GM12878 (cell line): Measurements from ENCODE around the gene GLB1L2. TPM values are rescaled to one million over a fixed set of nuclear protein-coding genes. Genes with fewer than 3 reads are reported as not detected.

Experiments
- ATAC-seq: fragments of 200-7000 bp; cut with Tn5 transposase; 3 replicates; pipeline ENCODE4 v1.9.1; 2020; ENCODE audit warnings: mild to moderate bottlenecking, moderate library complexity
- BruUV-seq: library from RNA; stranded (reverse); fragments of 400-500 nt; replicated peaks from 2 replicates; lab custom pipeline; 2021; lab: Mats Ljungman, UMichigan
- CTCF ChIA-PET: fragments of 300-600 bp; sonication (Branson Sonifier 250); formaldehyde crosslinking; extraction: SDS; loops from one replicate; lab custom pipeline; 2021; ENCODE audit warnings: inconsistent platforms; lab: Yijun Ruan, JAX
- POLR2A ChIA-PET: fragments of 350-600 bp; formaldehyde crosslinking; extraction: SDS; loops from one replicate; lab custom pipeline; 2021; ENCODE audit warnings: inconsistent platforms; lab: Charles Lee
- RAD21 ChIA-PET: fragments of 300-600 bp; sonication (Branson Sonifier 250); formaldehyde crosslinking; loops from one replicate; lab custom pipeline; 2023; ENCODE audit warnings: antibody characterized with exemption; ENCODE audit not compliant: unreplicated experiment; lab: Charles Lee
- SMC1A ChIA-PET: fragments of 300-600 bp; sonication (Branson Sonifier 250); formaldehyde crosslinking; loops from one replicate; lab custom pipeline; 2023; ENCODE audit not compliant: unreplicated experiment, uncharacterized antibody; lab: Charles Lee
- DNase-seq: peaks from one replicate; pipeline ENCODE4 v3.0.0-alpha.2; 2011; ENCODE audit warnings: low read depth, low spot score
- FAIRE-seq: peaks from 3 replicates; lab custom pipeline; 2011; peaks lifted over from hg19 to GRCh38; lab: Jason Lieb, UNC
- H2AFZ ChIP-seq: 2 replicates; pipeline ENCODE4 v1.6.0; 2011; ENCODE audit warnings: low read depth, low read length, control low read depth; ENCODE audit not compliant: control insufficient read depth
- H3K27ac ChIP-seq: 2 replicates; pipeline ENCODE4 v1.5.1; 2011; ENCODE audit warnings: control low read depth; ENCODE audit not compliant: control insufficient read depth, insufficient read depth
- H3K27me3 ChIP-seq, 2 experiments: replicated peaks in 1 of 2; 2 replicates each; pipeline versions ENCODE4 v1.6.0 to v1.6.1; 2011; ENCODE audit warnings: low read length in 1 of 2; ENCODE audit not compliant: control insufficient read depth in 2 of 2, insufficient read depth in 2 of 2
- H3K36me3 ChIP-seq, 2 experiments: 2 replicates each; pipeline ENCODE4 v1.5.1; 2011; ENCODE audit warnings: low read length in 1 of 2; ENCODE audit not compliant: control insufficient read depth in 2 of 2, insufficient read depth in 2 of 2
- H3K4me1 ChIP-seq: 2 replicates; pipeline ENCODE4 v1.6.1; 2011; ENCODE audit warnings: mild to moderate bottlenecking, low read length, moderate library complexity, mixed read lengths; ENCODE audit not compliant: control insufficient read depth, insufficient read depth
- H3K4me2 ChIP-seq: 2 replicates; pipeline ENCODE4 v1.6.0; 2011; ENCODE audit warnings: control low read depth; ENCODE audit not compliant: control insufficient read depth, insufficient read depth
- H3K4me3 ChIP-seq: fragments of 200-600 bp; sonication (generic); 2 replicates; pipeline ENCODE4 v1.5.1; 2016
- H3K79me2 ChIP-seq: 2 replicates; pipeline ENCODE4 v1.6.0; 2011; ENCODE audit warnings: low read length; ENCODE audit not compliant: control insufficient read depth, insufficient read depth
- H3K9ac ChIP-seq: 2 replicates; pipeline ENCODE4 v1.8.0; 2011; ENCODE audit warnings: low read length, control low read depth, mixed read lengths; ENCODE audit not compliant: control insufficient read depth, insufficient read depth
- H3K9me3 ChIP-seq: replicated peaks from 3 replicates; pipeline ENCODE4 v1.5.1; 2011; ENCODE audit warnings: mild to moderate bottlenecking, low read length; ENCODE audit not compliant: control insufficient read depth, insufficient read depth
- H4K20me1 ChIP-seq: 2 replicates; pipeline ENCODE4 v1.6.0; 2011; ENCODE audit not compliant: control insufficient read depth, insufficient read depth
- BHLHE40 ChIP-seq, 2 experiments: fragments of 450-650 bp in 1 of 2; IDR thresholded peaks; 2 replicates each; pipeline ENCODE4 v1.6.1; 2011 to 2017; ENCODE audit warnings: low read depth in 2 of 2, borderline replicate concordance in 1 of 2, improper control_type of control experiment in 1 of 2, low read length in 1 of 2, mild to moderate bottlenecking in 1 of 2
- HDGF ChIP-seq: fragments of 450-650 bp; IDR thresholded peaks from 2 replicates; pipeline ENCODE4 v1.6.1; 2016; ENCODE audit warnings: antibody characterized with exemption
- MLLT1 ChIP-seq: fragments of 450-650 bp; IDR thresholded peaks from 2 replicates; pipeline ENCODE4 v1.6.1; 2016; ENCODE audit warnings: mild to moderate bottlenecking
- PKNOX1 ChIP-seq: fragments of 450-650 bp; IDR thresholded peaks from 2 replicates; pipeline ENCODE4 v1.6.1; 2016; ENCODE audit warnings: mild to moderate bottlenecking
- RFX5 ChIP-seq: IDR thresholded peaks from 2 replicates; pipeline ENCODE4 v1.6.1; 2011; ENCODE audit warnings: low read depth, low read length, improper control_type of control experiment
- RUNX3 ChIP-seq: IDR thresholded peaks from 2 replicates; pipeline ENCODE4 v1.6.1; 2012; ENCODE audit warnings: low read length, inconsistent platforms
- SIX5 ChIP-seq: IDR thresholded peaks from 2 replicates; pipeline ENCODE4 v1.6.1; 2011; ENCODE audit warnings: mild to moderate bottlenecking, low read depth, low read length, moderate library complexity; ENCODE audit not compliant: severe bottlenecking
- WGBS: methylation state at CpG from one replicate; pipeline ENCODE4 v1.1.6; 2016; ENCODE audit warnings: low lambda C conversion rate; ENCODE audit not compliant: insufficient replicate concordance, insufficient coverage; ENCODE audit errors: missing lambda C conversion rate; 5-methylcytosine and 5-hydroxymethylcytosine counted together
- in situ Hi-C: fragments of 300-500 bp; cut with MboI; formaldehyde crosslinking; loops from 9 replicates; pipeline ENCODE4 v1.14.3; 2018; ENCODE audit warnings: mixed read lengths
- intact Hi-C: fragments of 100-400 bp; cut with micrococcal nuclease; formaldehyde crosslinking; loops from one replicate; pipeline ENCODE4 v1.14.2; 2022; ENCODE audit not compliant: unreplicated experiment
- polyA plus RNA-seq, 11 experiments: library from polyadenylated mRNA; depleted of rRNA in 4 of 11; unstranded in 6 of 11; stranded (reverse) in 5 of 11; fragments of >200 nt; fragmentation: Nextera tagmentation in 4 of 11; fragmentation: Illumina TruSeq in 1 of 11; extraction: Ambion mirVana in 4 of 11; extraction: Trizol in 1 of 11; gene quantifications; 1 replicate in 1 of 11; 2 replicates in 10 of 11; pipeline versions ENCODE4 v1.2.1 to v1.2.3, GENCODE V29; 2011 to 2016; ENCODE audit warnings: inconsistent platforms in 2 of 11, missing spikeins in 2 of 11, low read depth in 1 of 11
- total RNA-seq, 4 experiments: library from RNA; depleted of rRNA in 3 of 4; stranded (reverse); fragments of >200 nt in 3 of 4; fragmentation: Illumina TruSeq in 1 of 4; extraction: Trizol in 1 of 4; gene quantifications; 2 replicates each; pipeline versions ENCODE4 v1.2.1 to v1.2.3, GENCODE V29; 2013 to 2021

Gene GLB1L2
- total and polyA plus RNA-seq, 10 of the 15 experiments (the other 5 are each of a cell fraction or from before 2014, with no cell fraction given): 0.04 to 0.85 (median 0.49) TPM

DNA sequence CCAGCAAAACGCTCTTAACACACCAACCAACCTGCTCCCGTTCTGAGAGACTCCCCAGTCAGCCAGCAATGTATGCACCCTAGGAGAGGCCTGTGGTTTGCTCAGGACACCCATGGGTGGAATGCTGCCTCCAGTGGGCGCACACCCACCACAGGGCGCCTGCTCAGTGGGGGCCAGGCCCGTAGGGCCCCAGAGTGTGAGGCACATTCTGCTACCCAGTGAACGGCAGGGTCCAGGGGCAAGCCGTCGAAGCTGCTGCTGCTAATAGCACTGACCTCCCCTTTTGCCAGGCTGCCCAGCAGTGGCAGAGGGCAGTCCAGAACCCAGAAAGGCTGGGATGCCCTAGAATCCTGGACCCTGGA lies 67.5 kb downstream of the GLB1L2 start:
- TF ChIP-seq RUNX3 (no peak), MLLT1 (no peak), PKNOX1 (no peak), HDGF (no peak), BHLHE40 (IDR thresholded peaks at IDR 0.05; ENCODE audit: borderline replicate concordance in 1 of 2, low read depth in 2 of 2, low read length in 1 of 2) (no peak), RFX5 (no peak), SIX5 (no peak)
- Histone ChIP-seq H4K20me1 (no peaks in the 10 kb centered on the region), H3K4me1 (no peaks in the 10 kb centered on the region), H3K27me3 (no peaks in the 10 kb centered on the region; a peak in 2 of 4 replicates), H3K79me2 (no peaks in the 10 kb centered on the region), H2AFZ (no peak overlapping the region), H3K27ac (no peak overlapping the region), H3K4me2 (no peak overlapping the region), H3K36me3 (no peaks in the 10 kb centered on the region), H3K9ac (no peak overlapping the region), H3K9me3 (no peaks in the 10 kb centered on the region), H3K4me3 (no peak overlapping the region)
- ATAC-seq: no peak
- ChIA-PET RAD21 (no interaction called here), SMC1A (no interaction called here), CTCF (no interaction called here), POLR2A (no interaction called here)
- FAIRE-seq: no peak
- WGBS: 28% methylated on average over 8 of the region's 8 CpGs
- intact Hi-C loops: no loop called here
- in situ Hi-C loops: no loop called here
- DNase-seq: no peak
- no TSS peak for BruUV-seq
